Measurements from ENCODE around the gene VSTM4. TPM values are rescaled to one million over a fixed set of nuclear protein-coding genes. Genes with fewer than 3 reads are reported as not detected.

Gene VSTM4
- total and polyA plus RNA-seq, 9 donors = 17.3 to 68.9 (median 42.9) TPM

DNA sequence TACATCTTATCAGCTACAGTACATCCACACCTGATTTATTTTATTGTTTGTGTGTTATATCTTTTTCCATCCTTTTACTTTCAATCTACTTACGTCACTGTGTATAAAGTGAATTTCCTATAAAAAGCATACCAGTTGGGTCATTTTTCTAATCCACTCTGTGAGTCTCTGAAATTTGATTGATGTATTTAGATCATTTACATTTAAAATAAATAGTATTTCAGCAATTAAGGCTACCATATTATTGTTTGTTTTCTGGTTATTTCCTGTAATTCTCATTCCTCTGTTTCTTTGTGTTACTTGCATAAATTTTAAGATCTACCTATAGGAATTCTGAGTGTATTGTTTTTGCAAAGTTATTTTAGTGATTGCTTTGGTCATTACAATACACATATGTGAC is 53.7 kb downstream of the VSTM4 start:
- Histone ChIP-seq H3K27me3 (no peaks in the 10 kb centered on the region), H3K4me1 (ENCODE audit: insufficient read depth) (peaks cover 19% of the 10 kb centered on the region), H3K4me3 (no peak overlapping the region), H3K36me3 (no peaks in the 10 kb centered on the region), H3K27ac (no peak overlapping the region), H3K9me3 (no peaks in the 10 kb centered on the region)
- WGBS, 3 donors = 96 to 98% (median 97%) methylated on average over 1 of the region's 1 CpG
- no peak for DNase-seq
- TF ChIP-seq, protein P1, sequence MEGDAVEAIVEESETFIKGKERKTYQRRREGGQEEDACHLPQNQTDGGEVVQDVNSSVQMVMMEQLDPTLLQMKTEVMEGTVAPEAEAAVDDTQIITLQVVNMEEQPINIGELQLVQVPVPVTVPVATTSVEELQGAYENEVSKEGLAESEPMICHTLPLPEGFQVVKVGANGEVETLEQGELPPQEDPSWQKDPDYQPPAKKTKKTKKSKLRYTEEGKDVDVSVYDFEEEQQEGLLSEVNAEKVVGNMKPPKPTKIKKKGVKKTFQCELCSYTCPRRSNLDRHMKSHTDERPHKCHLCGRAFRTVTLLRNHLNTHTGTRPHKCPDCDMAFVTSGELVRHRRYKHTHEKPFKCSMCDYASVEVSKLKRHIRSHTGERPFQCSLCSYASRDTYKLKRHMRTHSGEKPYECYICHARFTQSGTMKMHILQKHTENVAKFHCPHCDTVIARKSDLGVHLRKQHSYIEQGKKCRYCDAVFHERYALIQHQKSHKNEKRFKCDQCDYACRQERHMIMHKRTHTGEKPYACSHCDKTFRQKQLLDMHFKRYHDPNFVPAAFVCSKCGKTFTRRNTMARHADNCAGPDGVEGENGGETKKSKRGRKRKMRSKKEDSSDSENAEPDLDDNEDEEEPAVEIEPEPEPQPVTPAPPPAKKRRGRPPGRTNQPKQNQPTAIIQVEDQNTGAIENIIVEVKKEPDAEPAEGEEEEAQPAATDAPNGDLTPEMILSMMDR (IDR thresholded peaks at IDR 0.05) = no peak
- TF ChIP-seq EP300 (IDR thresholded peaks at IDR 0.05) (no peak), POLR2A (IDR thresholded peaks at IDR 0.05) (no peak)
- intact Hi-C loops (cut with DNase I) = no loop called here

DNA sequence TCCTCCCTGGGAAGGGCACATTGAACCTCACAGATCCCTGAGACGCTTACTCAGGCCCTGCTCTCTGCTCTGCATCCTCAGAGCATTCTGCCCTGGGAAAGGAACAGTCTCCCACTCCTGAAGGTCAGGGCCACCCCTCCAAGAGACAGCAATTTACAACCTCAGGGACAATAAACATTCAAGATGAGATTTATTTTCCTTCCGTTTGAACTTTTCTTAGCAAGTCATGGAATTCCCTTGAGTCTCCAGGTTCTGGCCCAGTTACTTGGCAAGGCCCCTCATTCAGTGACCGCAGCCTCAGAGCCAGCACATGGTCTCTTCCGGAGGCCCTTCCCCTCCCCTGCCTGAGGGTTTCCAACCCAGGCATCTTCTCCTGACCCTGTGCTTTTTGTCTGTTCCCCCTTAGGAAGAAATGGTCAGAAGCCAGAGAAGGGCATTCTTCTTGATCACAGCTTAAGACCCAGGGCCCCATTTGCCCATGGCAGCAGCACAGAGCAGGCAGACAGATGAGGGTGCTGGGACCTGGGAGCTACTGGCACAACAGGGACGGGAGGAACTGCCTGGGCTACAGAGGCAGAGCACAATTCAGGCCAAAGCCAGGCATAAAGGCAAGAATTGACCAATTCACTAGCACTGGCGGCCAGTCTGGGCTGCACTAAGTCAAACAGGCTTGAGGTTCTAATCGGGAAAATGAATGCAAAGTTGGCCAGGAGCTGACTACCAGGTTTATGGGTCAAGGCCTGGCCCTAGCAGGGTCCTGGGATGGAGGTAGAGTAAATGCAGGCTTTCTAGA is 56.7 kb downstream of the VSTM4 start:
- H3K27ac ChIP-seq = peak overlapping the region; percentile 1 to 4
- peaks cover 28% of the 10 kb centered on the region for H3K4me1 ChIP-seq (ENCODE audit: insufficient read depth)

DNA sequence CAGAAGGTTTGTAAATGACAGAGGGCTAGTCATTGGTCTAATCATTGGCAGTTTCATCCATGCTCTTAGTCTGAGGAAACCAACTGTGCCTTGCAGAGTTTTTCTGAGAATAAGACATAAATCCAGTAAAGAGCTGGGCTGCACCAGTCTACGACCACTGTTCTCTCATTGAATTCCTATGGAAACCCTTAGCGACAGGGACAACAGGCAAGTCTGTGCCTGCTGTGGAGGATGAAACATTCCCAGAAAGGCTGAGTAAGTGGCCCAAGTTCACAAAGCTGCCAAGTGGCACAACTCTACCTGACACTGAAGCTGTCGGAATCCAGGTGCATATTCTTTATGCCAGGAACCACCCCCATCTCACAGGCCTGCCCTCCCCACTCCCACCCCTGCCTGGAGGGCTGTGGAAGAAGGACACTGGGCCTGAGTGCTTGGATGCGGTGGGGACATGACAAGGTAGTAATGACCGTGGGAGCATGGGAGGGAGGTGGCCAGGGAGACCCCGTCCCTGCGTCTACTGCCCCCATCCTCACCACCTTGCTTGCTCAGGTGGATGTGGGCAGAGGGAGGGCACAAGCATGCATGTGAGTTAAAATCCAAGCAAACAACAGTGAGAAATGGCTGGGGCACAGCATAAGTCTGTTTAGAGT is 58.0 kb downstream of the VSTM4 start:
- H3K9me3 ChIP-seq = no peaks in the 10 kb centered on the region
- H3K27ac ChIP-seq = peak overlapping the region in 1 of 2 donors; percentile 16
- H3K36me3 ChIP-seq = no peaks in the 10 kb centered on the region
- peaks cover 29% of the 10 kb centered on the region for H3K4me1 ChIP-seq (ENCODE audit: insufficient read depth)
- WGBS, 3 donors = 92 to 96% (median 95%) methylated on average over 7 of the region's 7 CpGs
- TF ChIP-seq, protein P1 (IDR thresholded peaks at IDR 0.05) = no peak
- no peaks in the 10 kb centered on the region for H3K27me3 ChIP-seq
- no peak overlapping the region for H3K4me3 ChIP-seq
- DNase-seq = no peak
- intact Hi-C loops (cut with DNase I) = no loop called here

More for the DNA sequence above, 56.7 kb downstream of the VSTM4 start:
- WGBS, 3 donors = 19 to 22% (median 20%) methylated on average over 7 of the region's 7 CpGs
- intact Hi-C loops (cut with DNase I) = no loop called here
- no peaks in the 10 kb centered on the region for H3K27me3 ChIP-seq
- DNase-seq = peak; percentile 48 to 70 (median 68)
- no peaks in the 10 kb centered on the region for H3K36me3 ChIP-seq
- H3K4me3 ChIP-seq = no peak overlapping the region
- H3K9me3 ChIP-seq = no peaks in the 10 kb centered on the region
- TF ChIP-seq, protein P1 (IDR thresholded peaks at IDR 0.05) = no peak
- no peak for TF ChIP-seq EP300 (IDR thresholded peaks at IDR 0.05)
- no peak for TF ChIP-seq POLR2A (IDR thresholded peaks at IDR 0.05)

DNA sequence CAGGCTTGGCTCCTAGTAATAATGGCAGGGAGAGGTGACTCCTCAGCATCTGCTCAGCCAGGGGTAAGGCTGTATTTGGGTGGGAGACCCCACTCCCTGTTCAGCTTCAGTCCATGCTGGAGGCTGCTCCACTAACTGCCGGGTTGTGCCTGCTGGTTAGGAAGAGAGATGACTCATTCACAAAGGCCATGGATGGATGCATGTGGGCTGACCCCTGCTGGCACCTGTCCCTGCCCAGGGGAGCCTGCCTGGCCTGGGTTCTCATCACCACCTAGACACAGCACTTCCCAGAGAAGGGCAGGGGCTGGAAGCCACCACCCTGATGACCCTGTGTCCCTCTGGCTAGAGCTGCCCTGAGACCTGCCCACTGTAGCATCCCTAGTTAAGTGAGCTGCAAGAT is 59.0 kb downstream of the VSTM4 start:
- Histone ChIP-seq H3K27me3 (no peaks in the 10 kb centered on the region), H3K4me3 (no peak overlapping the region), H3K4me1 (ENCODE audit: insufficient read depth) (peaks cover 29% of the 10 kb centered on the region), H3K27ac (no peak overlapping the region), H3K36me3 (no peaks in the 10 kb centered on the region), H3K9me3 (no peaks in the 10 kb centered on the region)
- intact Hi-C loops (cut with DNase I) = no loop called here
- no peak for DNase-seq
- 13 to 44% (median 36%) methylated on average over 1 of the region's 1 CpG for WGBS, 3 donors
- no peak for TF ChIP-seq POLR2A (IDR thresholded peaks at IDR 0.05)

Measured in ovary (tissue), 9 donors.